SK-N-SH (cell line): Measurements from ENCODE around the gene HOXC10.

ENCODE experiments used
- CTCF ChIP-seq: fragments of 200-600 bp; sonication (generic); IDR thresholded peaks from 2 replicates; pipeline ENCODE4 v1.6.1; 2017; ENCODE audit warnings: antibody characterized with exemption, mild to moderate bottlenecking, moderate library complexity
- SMC3 ChIP-seq: IDR thresholded peaks from 2 replicates; pipeline ENCODE4 v1.6.1; 2012; ENCODE audit warnings: low read depth, low read length, improper control_type of control experiment

DNA sequence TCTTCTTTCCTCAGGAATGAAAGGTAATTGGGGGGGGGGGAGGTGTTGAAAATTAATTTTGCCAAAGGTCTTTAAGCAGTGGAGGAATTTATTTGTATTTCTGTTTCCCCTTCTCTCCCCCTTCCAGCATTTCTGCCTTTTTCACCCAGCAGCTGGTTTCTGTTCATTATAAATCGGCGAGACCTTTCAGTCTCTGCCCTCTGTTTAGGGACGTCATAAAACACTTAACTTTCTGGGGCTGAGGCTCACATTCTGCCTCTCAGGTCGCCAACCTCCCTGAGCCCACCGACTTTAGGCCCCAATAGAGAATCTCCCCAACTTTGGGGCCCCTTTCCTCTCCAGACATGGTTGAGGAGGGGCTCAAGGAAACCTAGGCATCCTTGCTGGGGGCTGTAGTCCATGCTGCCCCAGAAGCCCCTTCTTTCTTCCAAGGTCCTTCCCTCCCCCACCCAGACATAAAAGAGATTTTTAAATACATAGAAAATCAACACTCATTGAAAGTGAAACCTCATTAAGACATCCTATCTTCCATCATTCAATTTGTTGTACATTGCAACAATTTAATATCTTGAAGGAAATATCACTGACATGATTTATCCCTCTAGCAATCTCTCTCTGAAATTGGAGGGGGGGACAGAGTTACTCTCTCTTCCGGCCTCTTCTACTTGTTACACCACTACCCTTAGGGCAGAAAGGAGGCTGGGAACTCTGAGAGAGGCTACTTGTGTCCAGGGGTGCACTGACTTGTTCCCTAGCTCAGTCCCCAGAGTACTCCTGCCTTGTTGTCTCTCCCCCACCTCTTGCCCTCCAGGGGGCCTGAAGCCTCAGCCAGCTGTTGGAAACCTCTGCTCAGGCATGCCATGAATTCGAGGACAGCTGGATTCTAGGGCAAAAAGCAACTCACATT, 40.8 kb downstream of the HOXC10 start:
- TF ChIP-seq CTCF (no peak), SMC3 (no peak)
